Subcutaneous adipose tissue (tissue), 4 donors: Measurements from ENCODE around the gene MMADHC. TPM values are rescaled to one million over a fixed set of nuclear protein-coding genes. Genes with fewer than 3 reads are reported as not detected.

ENCODE experiments used
- total RNA-seq, 4 donors: library from RNA; depleted of rRNA; stranded (reverse); fragments of >200 nt; gene quantifications; one replicate each; pipeline ENCODE4 v1.1.0, GENCODE V29; 2016
- TF ChIP-seq, protein P1 (sequence below): fragments of 450-650 bp; IDR thresholded peaks from one replicate; pipeline ENCODE4 v1.5.1; 2016; ENCODE audit warnings: low read depth, mild to moderate bottlenecking, control low read depth, antibody characterized with exemption, moderate library complexity

Gene MMADHC
- total RNA-seq, 4 donors from 2014 or later = 93.2 to 128 (median 103) TPM

DNA sequence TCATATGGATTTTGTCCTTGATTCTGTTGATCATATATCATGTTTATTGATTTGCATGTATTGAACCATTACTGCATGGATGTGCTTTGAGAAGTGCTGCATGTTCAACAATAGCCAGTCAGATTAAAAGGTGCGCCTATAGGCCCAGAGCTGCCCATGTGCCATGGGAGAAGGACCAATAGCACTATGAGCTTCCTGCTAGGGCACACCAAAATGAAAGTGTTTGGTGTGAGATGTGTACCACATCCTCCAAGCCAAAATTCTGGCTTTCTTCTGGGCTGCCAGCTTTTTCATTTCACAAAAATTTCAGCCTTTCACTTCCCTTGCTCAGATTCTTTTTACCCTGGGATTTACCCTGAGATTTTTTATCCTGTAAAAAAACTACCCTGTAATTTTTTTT lies 34.8 kb upstream of the MMADHC start:
- TF ChIP-seq, protein P1, sequence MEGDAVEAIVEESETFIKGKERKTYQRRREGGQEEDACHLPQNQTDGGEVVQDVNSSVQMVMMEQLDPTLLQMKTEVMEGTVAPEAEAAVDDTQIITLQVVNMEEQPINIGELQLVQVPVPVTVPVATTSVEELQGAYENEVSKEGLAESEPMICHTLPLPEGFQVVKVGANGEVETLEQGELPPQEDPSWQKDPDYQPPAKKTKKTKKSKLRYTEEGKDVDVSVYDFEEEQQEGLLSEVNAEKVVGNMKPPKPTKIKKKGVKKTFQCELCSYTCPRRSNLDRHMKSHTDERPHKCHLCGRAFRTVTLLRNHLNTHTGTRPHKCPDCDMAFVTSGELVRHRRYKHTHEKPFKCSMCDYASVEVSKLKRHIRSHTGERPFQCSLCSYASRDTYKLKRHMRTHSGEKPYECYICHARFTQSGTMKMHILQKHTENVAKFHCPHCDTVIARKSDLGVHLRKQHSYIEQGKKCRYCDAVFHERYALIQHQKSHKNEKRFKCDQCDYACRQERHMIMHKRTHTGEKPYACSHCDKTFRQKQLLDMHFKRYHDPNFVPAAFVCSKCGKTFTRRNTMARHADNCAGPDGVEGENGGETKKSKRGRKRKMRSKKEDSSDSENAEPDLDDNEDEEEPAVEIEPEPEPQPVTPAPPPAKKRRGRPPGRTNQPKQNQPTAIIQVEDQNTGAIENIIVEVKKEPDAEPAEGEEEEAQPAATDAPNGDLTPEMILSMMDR = no peak

DNA sequence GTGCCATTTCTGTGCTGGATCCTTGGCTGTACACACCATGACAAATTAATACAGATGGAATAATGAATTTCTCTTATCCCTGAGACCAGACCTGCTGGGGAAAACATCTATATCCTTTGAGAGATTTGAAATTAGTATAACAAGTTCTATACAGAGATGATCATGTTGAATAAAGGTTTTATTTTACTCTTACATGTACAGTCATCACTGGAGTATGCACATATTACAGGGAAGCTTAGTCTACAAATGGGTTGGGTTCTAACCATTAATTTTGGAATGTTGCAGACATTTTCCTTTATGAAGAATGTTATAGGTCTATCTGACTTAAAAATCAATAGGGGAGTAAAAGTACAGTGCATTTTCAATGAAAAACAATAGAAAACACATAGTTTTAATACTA lies 29.9 kb upstream of the MMADHC start:
- TF ChIP-seq, protein P1 = no peak

DNA sequence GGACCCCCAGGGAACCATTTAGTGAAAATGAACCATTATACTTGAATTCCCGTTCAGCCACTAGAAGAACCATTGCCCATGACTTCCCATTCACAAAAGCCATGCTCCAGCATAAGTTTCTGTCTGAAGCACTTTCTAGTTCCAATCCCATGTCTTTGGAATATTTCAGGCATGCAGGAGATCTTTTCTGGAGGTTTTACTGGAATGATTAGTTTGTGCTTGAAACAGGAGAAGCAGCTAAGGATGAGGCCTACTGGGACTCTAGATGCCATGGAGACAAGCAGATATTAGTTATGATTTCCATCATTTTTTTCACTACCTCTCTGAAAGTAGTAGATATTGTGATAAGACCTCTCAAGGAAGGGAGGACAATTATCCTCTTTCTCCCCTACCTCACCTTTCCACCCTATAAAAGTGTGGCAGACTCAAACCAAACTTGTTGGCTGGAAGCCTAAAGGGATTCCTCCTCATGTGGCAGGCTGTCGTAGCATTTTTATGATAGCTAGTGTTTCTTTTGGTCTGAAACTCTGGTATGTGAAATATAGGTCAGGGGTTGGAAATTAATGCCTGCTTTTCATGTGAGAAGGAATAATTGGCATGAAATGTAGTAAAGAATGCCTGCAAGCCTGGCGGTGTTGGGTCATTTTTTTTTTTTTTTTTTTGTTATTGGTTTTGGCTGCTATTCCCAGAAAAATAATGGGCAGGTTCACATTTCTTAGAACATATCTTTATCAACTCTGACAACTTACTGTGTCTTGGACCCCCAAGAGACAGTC lies 29.3 kb upstream of the MMADHC start:
- TF ChIP-seq, protein P1 = no peak

DNA sequence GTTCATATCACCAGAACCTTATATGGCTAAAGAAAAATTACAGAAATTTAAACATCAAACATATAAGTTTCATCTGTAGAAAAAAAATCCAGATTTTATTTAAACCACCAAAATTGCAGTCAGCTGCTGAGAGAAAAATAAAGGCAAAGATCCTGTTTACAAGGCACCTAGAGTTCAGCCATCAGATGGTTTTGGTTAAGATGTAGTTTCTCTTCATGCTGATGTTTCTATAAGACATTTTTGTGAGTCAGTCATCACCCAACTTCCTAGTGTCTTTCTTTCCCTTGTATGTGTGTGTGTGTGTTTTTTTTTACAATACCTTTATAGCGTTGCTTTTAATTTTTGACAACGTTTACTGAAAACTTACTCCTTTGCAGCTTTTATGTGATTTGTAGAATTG lies 26.1 kb upstream of the MMADHC start:
- TF ChIP-seq, protein P1 = no peak

DNA sequence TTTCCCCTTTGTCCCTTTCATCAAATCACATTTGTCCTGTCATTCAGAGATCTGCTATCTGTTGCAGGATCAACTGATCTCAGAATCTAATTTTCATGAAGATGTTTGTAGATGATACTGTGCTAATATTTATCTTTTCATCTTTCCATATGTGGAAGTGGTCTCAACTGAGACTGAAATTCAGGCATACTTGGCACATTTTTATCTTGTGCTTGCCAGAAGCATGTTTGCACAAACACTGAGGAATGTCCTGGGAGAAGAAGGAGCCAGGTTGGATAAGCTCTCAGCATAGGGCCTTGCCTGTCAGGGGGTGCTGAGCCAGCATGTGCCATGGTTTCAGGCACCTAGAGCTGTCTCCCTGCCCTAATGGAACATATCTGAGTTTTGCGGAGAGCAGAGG lies 24.5 kb upstream of the MMADHC start:
- TF ChIP-seq, protein P1 = no peak

DNA sequence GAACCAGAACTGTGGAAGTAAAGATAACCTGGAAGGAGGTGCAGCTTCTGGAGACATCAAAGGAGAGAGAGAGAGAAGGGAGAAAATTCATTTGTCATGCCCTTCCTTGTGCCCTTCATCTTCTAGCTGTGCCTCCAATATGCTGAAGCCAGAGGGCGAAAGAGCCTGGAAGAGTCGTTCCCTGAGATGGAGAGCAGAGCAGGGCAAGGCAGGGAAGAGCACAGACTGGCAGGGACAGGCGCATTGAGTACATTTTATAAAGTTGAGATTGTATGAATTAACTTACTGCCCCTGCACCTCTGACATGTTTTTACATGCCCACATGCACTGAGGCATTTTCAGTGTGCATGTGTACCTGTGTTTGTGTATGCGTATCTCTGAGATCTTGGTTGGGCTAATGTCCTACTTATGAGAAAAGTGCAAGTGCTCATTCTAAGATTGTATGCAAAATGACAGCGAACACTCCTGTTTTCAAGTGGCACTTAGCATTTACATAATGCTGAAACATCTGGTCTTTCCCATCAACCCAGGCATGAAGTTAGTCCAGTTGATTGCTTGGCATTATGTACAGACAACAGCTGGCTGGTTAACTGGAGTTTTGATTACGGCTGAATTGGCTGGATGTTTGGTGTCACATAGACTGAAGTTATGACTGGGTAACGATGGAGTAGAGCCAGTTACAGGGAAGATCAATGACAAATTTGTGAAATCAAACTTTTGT lies 23.7 kb upstream of the MMADHC start:
- TF ChIP-seq, protein P1 = no peak

DNA sequence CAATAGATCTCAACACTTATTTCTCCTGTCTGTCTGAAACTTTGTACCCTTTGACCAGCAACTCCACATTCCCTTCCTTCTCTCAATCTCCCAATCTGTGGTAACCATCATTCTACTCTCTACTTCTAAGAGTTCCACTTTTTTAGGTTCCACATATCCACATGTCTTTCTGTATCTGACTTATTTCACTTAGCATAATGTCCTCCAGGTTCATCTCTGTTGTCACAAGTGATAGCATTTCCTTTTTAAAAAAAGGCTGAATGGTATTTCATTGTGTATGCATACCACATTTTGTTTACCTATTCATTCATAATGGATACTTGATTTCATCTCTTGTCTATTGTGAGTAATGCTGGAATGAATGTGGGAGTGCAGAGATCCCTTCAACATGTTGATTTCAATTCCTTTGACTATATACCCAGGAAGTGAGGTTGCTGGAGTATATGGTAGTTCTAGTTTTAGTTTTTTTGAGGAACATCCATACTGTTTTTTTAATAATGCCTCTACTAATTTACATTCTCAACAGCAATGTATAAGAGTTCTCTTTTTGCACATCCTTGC lies 18.8 kb upstream of the MMADHC start:
- TF ChIP-seq, protein P1 = no peak
